ENCODE data around the gene COL11A2. TPM values are rescaled to one million over a fixed set of nuclear protein-coding genes. Genes with fewer than 3 reads are reported as not detected.

Gene COL11A2
- total and polyA plus RNA-seq, 2 donors = 0.30 to 1.3 TPM

DNA sequence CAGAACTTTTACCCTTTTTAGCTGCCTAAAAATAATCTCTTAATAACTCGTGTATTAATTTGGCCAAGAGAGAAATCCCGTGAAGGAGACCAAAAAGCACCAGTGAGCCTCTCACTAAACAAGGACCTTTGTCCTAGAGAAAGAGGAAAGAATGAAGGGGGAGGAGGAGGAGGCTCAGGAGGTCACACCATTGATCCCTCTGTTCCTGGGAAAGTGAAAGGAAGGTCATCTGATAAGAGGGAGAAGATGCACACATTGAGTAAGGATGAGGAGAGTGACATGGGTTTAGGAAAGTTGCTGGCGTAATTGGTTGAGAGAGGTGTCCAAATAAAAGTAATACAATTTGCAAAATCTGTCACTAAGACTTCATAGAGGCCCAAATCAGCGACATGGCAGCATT, 67.3 kb downstream of the COL11A2 start:
- H3K27ac ChIP-seq (ENCODE audit: low read depth) = no peak overlapping the region
- H3K36me3 ChIP-seq (ENCODE audit: insufficient read depth) = no peaks in the 10 kb centered on the region
- H3K4me3 ChIP-seq (ENCODE audit: low read depth, low read length) = no peak overlapping the region
- no peaks in the 10 kb centered on the region for H3K4me1 ChIP-seq (ENCODE audit: insufficient read depth)
- no peak for DNase-seq (ENCODE audit: extremely low spot score)
- WGBS = 73% methylated on average over 4 of the region's 4 CpGs

DNA sequence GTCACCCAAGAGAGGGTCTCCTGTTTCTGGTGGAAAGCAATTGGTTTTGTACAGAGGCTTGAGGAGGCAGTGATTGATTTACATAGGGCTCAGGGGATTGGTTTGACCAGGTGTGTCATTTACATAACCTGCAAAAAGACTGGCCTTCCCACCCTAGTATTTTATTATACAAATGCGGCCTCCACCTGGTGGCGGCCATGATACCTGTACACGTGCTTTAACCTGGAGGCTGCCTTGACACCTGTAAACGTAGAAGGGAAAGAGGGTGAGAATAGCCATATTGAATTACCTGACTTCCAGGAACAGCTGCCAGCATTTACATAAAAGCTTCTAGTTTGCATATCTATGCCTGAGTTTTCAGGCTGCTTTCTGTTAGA, 67.8 kb downstream of the COL11A2 start:
- WGBS = 89% methylated on average over 4 of the region's 4 CpGs
- DNase-seq (ENCODE audit: extremely low spot score) = no peak
- no peaks in the 10 kb centered on the region for H3K36me3 ChIP-seq (ENCODE audit: insufficient read depth)
- H3K27ac ChIP-seq (ENCODE audit: low read depth) = no peak overlapping the region
- H3K4me3 ChIP-seq (ENCODE audit: low read depth, low read length) = no peak overlapping the region
- H3K4me1 ChIP-seq (ENCODE audit: insufficient read depth) = no peaks in the 10 kb centered on the region

DNA sequence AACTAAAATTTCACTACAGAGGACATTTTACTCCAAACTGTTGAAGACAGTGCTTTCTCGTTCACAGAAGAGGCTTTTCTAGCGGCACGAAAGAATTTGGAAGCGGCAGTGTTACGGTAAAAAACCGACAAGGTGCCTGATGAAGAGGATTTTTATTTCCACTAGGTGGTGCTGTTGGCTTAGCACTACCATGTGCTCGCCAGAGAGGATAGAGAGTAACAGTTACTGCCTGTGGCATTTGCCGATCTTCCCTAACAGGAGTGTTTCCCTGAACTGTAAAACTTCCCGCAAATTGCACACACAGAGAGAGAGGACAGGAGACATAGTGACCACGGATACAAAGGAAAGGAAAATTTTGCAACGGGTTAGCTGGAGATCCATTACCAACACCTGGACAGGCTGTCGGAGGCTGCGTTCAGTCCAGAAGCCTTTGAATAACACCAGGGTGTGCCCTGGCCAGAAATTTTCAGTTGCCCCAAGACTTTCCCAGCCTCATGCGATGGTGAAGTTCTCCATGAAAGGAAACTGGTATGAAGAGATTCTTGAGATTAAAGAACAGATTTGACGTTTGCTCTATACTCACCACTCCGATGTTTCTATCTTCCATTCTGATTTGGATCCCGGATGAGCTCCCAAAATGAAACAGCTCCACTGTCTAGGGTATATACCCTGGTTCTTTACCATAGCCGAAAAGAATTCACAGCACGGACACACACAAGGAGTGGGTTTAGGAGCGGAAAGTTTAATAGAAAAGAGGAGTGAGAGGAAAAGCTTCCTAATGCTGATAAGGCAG, 68.3 kb downstream of the COL11A2 start:
- no peak for DNase-seq (ENCODE audit: extremely low spot score)
- no peak overlapping the region for H3K4me3 ChIP-seq (ENCODE audit: low read depth, low read length)
- WGBS = 91% methylated on average over 20 of the region's 20 CpGs
- H3K4me1 ChIP-seq (ENCODE audit: insufficient read depth) = no peaks in the 10 kb centered on the region
- H3K36me3 ChIP-seq (ENCODE audit: insufficient read depth) = no peaks in the 10 kb centered on the region
- no peak overlapping the region for H3K27ac ChIP-seq (ENCODE audit: low read depth)

DNA sequence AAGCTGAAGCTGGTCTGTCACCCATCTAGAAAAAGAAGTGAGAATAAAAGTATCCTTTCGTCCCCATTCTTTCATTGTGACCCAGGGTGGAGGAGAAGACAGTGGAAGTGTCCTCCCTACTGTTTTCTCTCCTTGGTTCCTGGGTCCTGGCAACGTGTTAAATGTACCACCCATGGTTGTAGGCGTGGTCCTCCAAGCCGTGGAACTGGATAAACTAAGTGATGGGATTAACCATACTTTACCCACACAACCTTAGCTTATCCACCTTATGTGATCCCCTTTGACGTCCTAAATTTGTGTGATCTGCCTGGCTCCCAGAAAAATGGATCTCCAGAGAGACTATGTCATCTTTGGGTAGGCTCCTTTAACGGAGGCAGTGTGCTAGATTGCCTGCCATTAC, 69.1 kb downstream of the COL11A2 start:
- Histone ChIP-seq H3K36me3 (ENCODE audit: insufficient read depth) (no peaks in the 10 kb centered on the region), H3K27ac (ENCODE audit: low read depth) (no peak overlapping the region), H3K4me1 (ENCODE audit: insufficient read depth) (no peaks in the 10 kb centered on the region), H3K4me3 (ENCODE audit: low read depth, low read length) (no peak overlapping the region)
- WGBS = 82% methylated on average over 6 of the region's 6 CpGs
- DNase-seq (ENCODE audit: extremely low spot score) = no peak

DNA sequence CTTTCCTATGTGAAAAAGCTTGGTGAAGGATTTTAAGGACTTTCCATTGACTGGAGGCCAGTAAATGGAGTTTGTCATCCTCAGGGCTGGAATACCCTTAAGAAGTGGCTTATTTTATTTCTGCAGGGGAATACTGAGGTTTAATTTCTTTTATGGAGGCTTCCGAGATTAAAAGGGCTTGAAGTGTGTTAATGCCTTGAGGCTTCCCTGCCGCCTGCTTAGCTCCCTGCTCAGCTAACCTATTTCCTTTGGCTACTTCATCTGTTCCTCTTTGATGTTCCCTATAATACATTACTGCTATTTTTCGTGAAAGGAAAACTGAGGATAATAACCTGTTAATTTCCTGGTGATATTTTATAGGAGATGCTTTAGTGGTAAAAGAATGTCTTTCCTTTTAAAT, 72.3 kb downstream of the COL11A2 start:
- Histone ChIP-seq H3K4me1 (ENCODE audit: insufficient read depth) (no peaks in the 10 kb centered on the region), H3K27ac (ENCODE audit: low read depth) (no peak overlapping the region), H3K4me3 (ENCODE audit: low read depth, low read length) (no peak overlapping the region), H3K36me3 (ENCODE audit: insufficient read depth) (no peaks in the 10 kb centered on the region)
- 36% methylated on average over 3 of the region's 3 CpGs for WGBS
- no peak for DNase-seq (ENCODE audit: extremely low spot score)

DNA sequence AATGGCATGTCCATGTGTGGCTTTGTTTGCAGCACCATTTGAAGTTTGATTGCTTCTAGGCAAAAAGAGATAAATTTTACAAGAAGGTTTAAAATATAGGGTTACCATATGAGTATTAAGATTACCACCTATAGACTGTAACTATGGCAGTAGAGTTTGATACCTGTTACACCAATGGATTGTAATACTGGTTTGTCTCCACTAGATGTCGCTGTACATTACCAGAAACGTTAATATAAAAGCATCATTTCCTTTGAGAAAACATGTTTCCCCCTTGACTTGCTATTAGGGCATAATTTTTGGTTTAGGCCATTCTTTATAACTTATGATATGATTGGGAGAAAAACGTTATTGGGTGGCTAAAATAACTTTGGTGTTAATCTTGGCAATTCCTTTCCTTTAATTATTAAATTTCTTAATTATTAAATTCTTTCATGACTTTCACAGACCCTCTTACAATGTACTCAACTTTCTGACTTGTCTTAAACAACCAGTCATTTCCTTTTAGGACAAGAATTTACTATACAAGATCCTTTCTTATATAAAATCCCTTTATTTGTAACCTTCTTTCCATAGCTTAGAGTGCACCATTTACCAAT, 73.6 kb downstream of the COL11A2 start:
- peak; percentile 33 for DNase-seq (ENCODE audit: extremely low spot score)
- H3K27ac ChIP-seq (ENCODE audit: low read depth) = no peak overlapping the region
- no peaks in the 10 kb centered on the region for H3K4me1 ChIP-seq (ENCODE audit: insufficient read depth)
- H3K4me3 ChIP-seq (ENCODE audit: low read depth, low read length) = no peak overlapping the region
- no peaks in the 10 kb centered on the region for H3K36me3 ChIP-seq (ENCODE audit: insufficient read depth)
- 0% methylated on average over 3 of the region's 3 CpGs for WGBS

DNA sequence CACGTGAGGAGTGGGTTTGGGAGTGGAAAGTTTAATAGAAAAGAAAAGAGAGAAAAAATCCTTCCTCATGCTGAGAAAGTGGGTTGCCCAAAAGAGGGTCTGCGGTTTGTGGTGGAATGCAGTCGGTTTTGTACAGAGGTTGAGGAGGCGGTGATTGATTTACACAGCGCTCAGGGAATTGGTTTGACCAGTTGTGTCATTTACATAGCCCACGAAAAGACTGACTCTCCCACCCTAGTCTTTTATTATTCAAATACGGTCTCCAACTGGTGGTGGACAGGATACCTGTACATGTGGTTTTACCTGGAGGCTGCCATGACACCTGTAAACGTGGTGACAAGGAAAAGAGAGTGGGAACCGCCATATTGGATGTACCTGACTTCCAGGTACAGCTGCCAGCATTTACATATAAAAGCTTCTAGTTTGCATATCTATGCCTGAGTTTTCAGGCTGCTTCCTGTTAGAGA, 74.4 kb downstream of the COL11A2 start:
- WGBS = 9% methylated on average over 9 of the region's 9 CpGs
- Histone ChIP-seq H3K4me3 (ENCODE audit: low read depth, low read length) (no peak overlapping the region), H3K36me3 (ENCODE audit: insufficient read depth) (no peaks in the 10 kb centered on the region), H3K27ac (ENCODE audit: low read depth) (no peak overlapping the region), H3K4me1 (ENCODE audit: insufficient read depth) (no peaks in the 10 kb centered on the region)
- no peak for DNase-seq (ENCODE audit: extremely low spot score)

DNA sequence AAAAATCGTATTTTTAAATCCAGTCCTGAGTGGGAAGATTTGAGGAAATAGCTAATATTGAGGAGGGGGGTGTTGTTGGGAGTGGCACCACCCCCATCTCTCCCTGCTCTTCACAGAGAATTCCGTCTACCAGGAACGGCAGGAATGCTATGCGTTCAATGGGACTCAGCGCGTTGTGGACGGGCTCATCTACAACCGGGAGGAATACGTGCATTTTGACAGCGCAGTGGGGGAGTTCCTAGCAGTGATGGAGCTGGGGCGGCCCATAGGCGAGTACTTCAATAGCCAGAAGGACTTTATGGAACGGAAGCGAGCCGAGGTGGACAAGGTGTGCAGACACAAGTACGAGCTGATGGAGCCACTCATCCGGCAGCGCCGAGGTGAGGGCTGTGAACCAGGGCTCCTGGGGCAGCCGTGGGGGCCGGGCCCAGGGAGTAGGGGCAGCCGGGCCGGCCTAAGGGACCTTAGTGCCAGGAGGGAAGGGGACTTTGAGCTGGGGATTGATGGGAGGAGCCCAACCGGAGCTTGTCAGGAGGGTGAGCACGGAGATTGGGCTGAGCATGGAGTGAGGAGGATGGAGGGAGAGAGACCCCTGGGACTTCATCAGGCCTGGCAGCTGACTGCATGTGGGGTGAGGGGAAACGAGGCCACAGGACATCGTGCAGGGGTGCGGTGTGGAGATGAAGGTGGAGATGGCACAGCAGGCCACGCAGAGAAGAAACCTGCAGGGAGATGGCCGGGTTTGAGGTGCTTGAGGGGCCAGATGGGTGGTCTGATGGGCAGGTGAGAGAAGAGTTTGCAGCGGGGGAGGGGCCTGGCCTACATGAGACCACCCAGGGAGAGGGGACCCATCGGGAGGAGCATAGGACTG, 75.2 kb downstream of the COL11A2 start:
- no peaks in the 10 kb centered on the region for H3K36me3 ChIP-seq (ENCODE audit: insufficient read depth)
- no peak overlapping the region for H3K4me3 ChIP-seq (ENCODE audit: low read depth, low read length)
- H3K4me1 ChIP-seq (ENCODE audit: insufficient read depth) = no peaks in the 10 kb centered on the region
- WGBS = 3% methylated on average over 32 of the region's 32 CpGs
- no peak for DNase-seq (ENCODE audit: extremely low spot score)
- H3K27ac ChIP-seq (ENCODE audit: low read depth) = no peak overlapping the region

DNA sequence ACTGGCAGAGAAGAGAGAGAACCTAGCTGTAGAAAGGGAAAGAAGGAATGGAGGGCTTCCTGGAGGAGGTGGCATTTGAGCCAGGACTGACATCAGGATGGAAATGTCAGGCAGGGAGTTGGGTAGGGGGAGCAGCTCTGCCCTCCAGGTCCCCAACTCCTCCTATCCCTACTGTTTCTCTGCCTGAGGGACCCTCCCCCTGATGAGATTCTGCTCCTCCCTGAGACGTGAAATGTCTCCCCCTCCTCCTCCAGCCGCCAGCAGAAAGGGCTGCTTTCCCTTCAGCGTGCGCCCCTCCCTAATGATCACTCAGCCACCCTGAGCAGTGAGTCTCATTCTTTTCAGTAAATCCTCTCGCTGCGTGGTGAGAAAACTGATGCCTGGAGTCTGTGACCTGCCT, 75.8 kb downstream of the COL11A2 start:
- WGBS = 2% methylated on average over 6 of the region's 6 CpGs
- DNase-seq (ENCODE audit: extremely low spot score) = no peak
- H3K36me3 ChIP-seq (ENCODE audit: insufficient read depth) = no peaks in the 10 kb centered on the region
- H3K27ac ChIP-seq (ENCODE audit: low read depth) = no peak overlapping the region
- no peaks in the 10 kb centered on the region for H3K4me1 ChIP-seq (ENCODE audit: insufficient read depth)
- H3K4me3 ChIP-seq (ENCODE audit: low read depth, low read length) = no peak overlapping the region

DNA sequence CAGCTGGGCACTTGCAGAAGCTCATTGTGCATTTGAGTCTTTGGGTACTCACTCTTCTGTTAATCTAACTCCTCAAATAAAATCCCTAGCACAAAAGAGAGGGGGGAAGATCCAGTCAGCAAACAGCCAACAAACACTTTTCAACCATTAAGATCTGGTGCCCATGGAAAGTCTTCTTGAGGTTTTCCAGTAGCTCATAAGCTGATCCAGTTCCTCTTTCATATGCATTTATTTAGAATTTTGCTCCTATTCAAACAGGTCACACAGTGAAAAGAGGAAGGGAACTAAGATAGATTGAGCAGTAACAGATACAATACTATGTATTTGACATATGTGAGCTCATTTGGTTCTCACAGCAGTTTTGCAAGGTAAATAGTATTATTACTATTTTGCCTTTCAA, 77.9 kb downstream of the COL11A2 start:
- Histone ChIP-seq H3K36me3 (ENCODE audit: insufficient read depth) (no peaks in the 10 kb centered on the region), H3K4me1 (ENCODE audit: insufficient read depth) (no peaks in the 10 kb centered on the region), H3K4me3 (ENCODE audit: low read depth, low read length) (no peak overlapping the region), H3K27ac (ENCODE audit: low read depth) (no peak overlapping the region)
- DNase-seq (ENCODE audit: extremely low spot score) = no peak

DNA sequence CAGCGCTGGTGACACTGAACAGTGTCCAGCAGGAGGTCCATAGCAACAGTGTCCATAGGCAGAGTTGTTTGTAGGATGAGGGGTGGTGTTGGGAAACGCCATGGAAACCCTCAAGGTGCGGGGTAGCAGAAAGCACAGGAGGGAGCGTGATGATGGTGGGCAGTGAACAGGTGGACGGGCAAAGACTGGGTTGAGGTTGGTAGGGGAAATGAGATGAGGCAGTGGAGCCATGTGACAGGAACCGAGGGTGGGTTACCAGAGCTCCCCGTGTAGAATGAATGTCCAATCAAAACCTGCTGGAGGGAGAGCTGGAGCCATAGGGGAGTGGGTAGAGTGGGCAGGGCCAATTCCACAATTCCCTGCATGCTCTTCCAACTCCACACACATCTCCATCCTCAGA, 78.5 kb downstream of the COL11A2 start:
- Histone ChIP-seq H3K36me3 (ENCODE audit: insufficient read depth) (no peaks in the 10 kb centered on the region), H3K27ac (ENCODE audit: low read depth) (no peak overlapping the region), H3K4me1 (ENCODE audit: insufficient read depth) (no peaks in the 10 kb centered on the region), H3K4me3 (ENCODE audit: low read depth, low read length) (no peak overlapping the region)
- WGBS = 63% methylated on average over 7 of the region's 7 CpGs
- no peak for DNase-seq (ENCODE audit: extremely low spot score)
